Kidney (tissue), 14 donors: ENCODE results near the gene ZNF253. TPM values are rescaled to one million over a fixed set of nuclear protein-coding genes. Genes with fewer than 3 reads are reported as not detected.
A peak's percentile ranks its signal among the peaks of the same experiment; 100 is the strongest.
"Not testable (repeated sequence)": the region's sequence is repeated elsewhere in the genome, so short reads cannot be mapped to it uniquely, and the experiment has no call there.

ENCODE experiments used
- DNase-seq, 5 donors: peaks; one replicate each; pipeline ENCODE4 v3.0.0-alpha.2; 2013 to 2020
- FAIRE-seq: peaks from 2 replicates; lab custom pipeline; 2012; peaks lifted over from hg19 to GRCh38; lab: Jason Lieb, UNC
- H3K27ac ChIP-seq, 2 donors: one replicate each; pipeline ENCODE4 v1.7.0; 2013; ENCODE audit warnings: low read depth in 2 of 2, low read length in 2 of 2, inconsistent platforms in 1 of 2
- H3K27me3 ChIP-seq: one replicate; pipeline ENCODE4 v1.7.1; 2013; ENCODE audit warnings: low read length, inconsistent platforms; ENCODE audit not compliant: control insufficient read depth, insufficient read depth
- H3K36me3 ChIP-seq, 3 donors: one replicate each; pipeline versions ENCODE4 v1.7.0 to v1.7.1; 2013; ENCODE audit warnings: low read length in 3 of 3, control low read depth in 1 of 3, inconsistent platforms in 1 of 3; ENCODE audit not compliant: insufficient read depth in 3 of 3, control insufficient read depth in 2 of 3
- H3K4me1 ChIP-seq, 3 donors: one replicate each; pipeline versions ENCODE4 v1.7.0 to v1.7.1; 2013; ENCODE audit warnings: low read length in 3 of 3, inconsistent platforms in 1 of 3, low read depth in 1 of 3; ENCODE audit not compliant: control insufficient read depth in 2 of 3, insufficient read depth in 2 of 3
- H3K4me3 ChIP-seq, 3 donors: one replicate each; pipeline versions ENCODE4 v1.7.0 to v1.8.1; 2013; ENCODE audit warnings: low read length in 3 of 3, control low read depth in 1 of 3, inconsistent platforms in 1 of 3
- H3K9ac ChIP-seq, 3 donors: one replicate each; pipeline versions ENCODE4 v1.7.0 to v1.7.1; 2013; ENCODE audit warnings: low read length in 3 of 3, control low read depth in 1 of 3, inconsistent platforms in 1 of 3
- H3K9me3 ChIP-seq, 3 donors: one replicate each; pipeline versions ENCODE4 v1.7.0 to v1.7.1; 2013; ENCODE audit warnings: low read length in 3 of 3, control low read depth in 1 of 3, inconsistent platforms in 1 of 3; ENCODE audit not compliant: control insufficient read depth in 2 of 3, insufficient read depth in 1 of 3
- intact Hi-C: fragments of 100-400 bp; cut with DNase I; formaldehyde crosslinking; loops from one replicate; pipeline ENCODE4 v1.11.1; 2022
- polyA plus RNA-seq: library from polyadenylated mRNA; stranded (reverse); fragments of 350-450 nt; fragmentation: Illumina TruSeq; extraction: RNeasy Lipid Tissue Mini Kit (QIAGEN cat#74804); gene quantifications from one replicate; pipeline ENCODE4 v1.2.3, GENCODE V29; 2014; ENCODE audit warnings: low read depth, low replicate concordance; ENCODE audit not compliant: insufficient read depth
- total RNA-seq: library from RNA; stranded (reverse); fragmentation: NEBNext Ultra II Directional; extraction: Animal tissue kit (Norgen Biotek cat#: 25700); gene quantifications from one replicate; pipeline ENCODE4 v1.2.1, GENCODE V29; 2021
- TF ChIP-seq, protein P1 (sequence below): IDR thresholded peaks from 3 replicates; pipeline ENCODE4 v1.5.1; 2012; ENCODE audit warnings: mild to moderate bottlenecking, moderate library complexity, borderline replicate concordance; ENCODE audit not compliant: insufficient read depth; ENCODE audit errors: extremely low read depth
- donor health status: control.
- donor health status: control.
- donor health status: control.
- donor health status: control.
- donor health status: control.
- donor health status: DM: yes; HTN: yes; CAD: no.
- donor health status: Normal renal cell carcinoma (clear cell type).

Gene ZNF253
- total and polyA plus RNA-seq, 2 donors from 2014 or later: 5.4 to 15.3 TPM

DNA sequence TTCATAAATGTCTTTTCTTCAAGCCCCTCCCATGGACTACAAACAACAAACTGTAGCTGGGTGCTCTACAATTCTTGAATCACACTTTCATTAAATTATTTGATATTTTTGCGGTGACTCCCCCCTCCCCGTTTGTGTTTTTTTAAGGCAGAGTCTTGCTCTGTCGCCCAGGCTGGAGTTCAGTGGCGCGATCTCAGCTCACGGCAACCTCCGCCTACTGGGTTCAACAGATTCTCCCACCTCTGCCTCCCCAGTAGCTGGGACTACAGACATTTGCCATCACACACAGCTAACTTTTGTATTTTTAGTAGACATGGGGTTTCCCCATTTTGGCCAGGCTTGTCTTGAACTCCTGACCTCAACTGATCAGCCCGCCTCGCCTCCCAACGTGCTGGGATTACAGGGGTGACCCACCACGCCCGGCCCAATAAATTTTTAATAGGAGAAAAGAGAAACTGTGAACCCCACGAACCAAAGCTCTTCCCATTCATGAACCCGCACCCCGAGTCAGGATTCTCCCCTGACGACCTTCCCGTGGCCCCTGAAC lies 44.8 kb upstream of the ZNF253 start:
- intact Hi-C loops: no loop called here
- DNase-seq (peak in 2 of 5 donors; percentile 18 to 30), FAIRE-seq (no peak)
- Histone ChIP-seq H3K4me1 (peaks cover 0 to 4% (median 0%) of the 10 kb centered on the region in 3 donors), H3K9me3 (no peaks in the 10 kb centered on the region), H3K36me3 (no peaks in the 10 kb centered on the region), H3K27ac (peak overlapping the region; percentile 99), H3K9ac (peak overlapping the region; percentile 89 to 99 (median 98)), H3K4me3 (peak overlapping the region; percentile 92 to 99 (median 95)), H3K27me3 (no peaks in the 10 kb centered on the region)
- TF ChIP-seq, protein P1, sequence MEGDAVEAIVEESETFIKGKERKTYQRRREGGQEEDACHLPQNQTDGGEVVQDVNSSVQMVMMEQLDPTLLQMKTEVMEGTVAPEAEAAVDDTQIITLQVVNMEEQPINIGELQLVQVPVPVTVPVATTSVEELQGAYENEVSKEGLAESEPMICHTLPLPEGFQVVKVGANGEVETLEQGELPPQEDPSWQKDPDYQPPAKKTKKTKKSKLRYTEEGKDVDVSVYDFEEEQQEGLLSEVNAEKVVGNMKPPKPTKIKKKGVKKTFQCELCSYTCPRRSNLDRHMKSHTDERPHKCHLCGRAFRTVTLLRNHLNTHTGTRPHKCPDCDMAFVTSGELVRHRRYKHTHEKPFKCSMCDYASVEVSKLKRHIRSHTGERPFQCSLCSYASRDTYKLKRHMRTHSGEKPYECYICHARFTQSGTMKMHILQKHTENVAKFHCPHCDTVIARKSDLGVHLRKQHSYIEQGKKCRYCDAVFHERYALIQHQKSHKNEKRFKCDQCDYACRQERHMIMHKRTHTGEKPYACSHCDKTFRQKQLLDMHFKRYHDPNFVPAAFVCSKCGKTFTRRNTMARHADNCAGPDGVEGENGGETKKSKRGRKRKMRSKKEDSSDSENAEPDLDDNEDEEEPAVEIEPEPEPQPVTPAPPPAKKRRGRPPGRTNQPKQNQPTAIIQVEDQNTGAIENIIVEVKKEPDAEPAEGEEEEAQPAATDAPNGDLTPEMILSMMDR: no peak

- TF ChIP-seq, protein P1: no peak
These were observed 44.2 kb upstream of the ZNF253 start, which contains the start of gene ZNF506 for GRCh38 chr19:19821366-19821951. TSS of gene ZNF506 (minus strand) at chr19:19821750. CDS start at chr19:19821603, 147 bp downstream.

GRCh38 chr19:19821976-19822375 lies 43.7 kb upstream of the ZNF253 start:
- DNase-seq: peak in 1 of 5 donors; percentile 50

More at GRCh38 chr19:19821366-19821951, 44.2 kb upstream of the ZNF253 start, which contains the start of gene ZNF506:
- peak within 1 kb of the TSS; percentile 99 for H3K27ac ChIP-seq
- H3K4me3 ChIP-seq: peak within 1 kb of the TSS; percentile 92 to 99 (median 95)
- peak within 1 kb of the TSS; percentile 89 to 99 (median 98) for H3K9ac ChIP-seq
- FAIRE-seq (peak; percentile 97), DNase-seq (peak; percentile 98 to 100 (median 99))
- no peaks in the 10 kb centered on the region for H3K36me3 ChIP-seq
- intact Hi-C loops: no loop called here
- H3K9me3 ChIP-seq: no peaks in the 10 kb centered on the region
- peaks cover 0 to 4% (median 0%) of the 10 kb centered on the region in 3 donors for H3K4me1 ChIP-seq
- no peaks in the 10 kb centered on the region for H3K27me3 ChIP-seq

DNA sequence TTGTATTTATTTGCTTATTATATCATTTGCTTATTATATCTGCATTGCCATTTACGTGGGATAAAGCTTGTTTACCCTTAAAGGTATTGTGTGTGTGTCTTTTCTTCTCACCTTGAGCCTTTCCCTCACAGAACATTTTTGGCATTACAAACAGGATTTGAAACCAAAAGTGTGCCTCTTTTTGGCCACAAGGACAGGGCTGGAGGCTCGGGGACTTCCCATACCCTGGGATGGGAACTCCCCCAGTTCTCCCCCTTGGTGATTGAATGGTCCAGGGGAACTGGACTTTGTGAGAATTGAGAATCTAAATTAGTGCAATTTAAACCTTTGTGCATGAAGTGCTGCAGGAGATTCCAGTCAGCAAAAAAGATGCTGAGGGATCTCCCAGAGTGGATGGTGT lies 41.8 kb upstream of the ZNF253 start:
- no peaks in the 10 kb centered on the region for H3K36me3 ChIP-seq
- FAIRE-seq: no peak

More at GRCh38 chr19:19821976-19822375, 43.7 kb upstream of the ZNF253 start:
- Histone ChIP-seq H3K27ac (peak overlapping the region in 1 of 2 donors; percentile 48), H3K4me3 (peak overlapping the region; percentile 92 to 99 (median 95)), H3K9ac (peak overlapping the region; percentile 55 to 65 (median 65))
- H3K4me1 ChIP-seq, FAIRE-seq, H3K27me3 ChIP-seq, intact Hi-C loops, H3K9me3 ChIP-seq, H3K36me3 ChIP-seq: not testable (repeated sequence)

More for the DNA sequence above, 41.8 kb upstream of the ZNF253 start:
- TF ChIP-seq, protein P1: no peak
- H3K9ac ChIP-seq: no peak overlapping the region
- H3K27ac ChIP-seq: no peak overlapping the region
- no peaks in the 10 kb centered on the region for H3K4me1 ChIP-seq
- intact Hi-C loops: no loop called here
- DNase-seq: no peak
- no peak overlapping the region for H3K4me3 ChIP-seq
- H3K9me3 ChIP-seq: no peaks in the 10 kb centered on the region
- no peaks in the 10 kb centered on the region for H3K27me3 ChIP-seq
